ENCODE measurements around the gene LMCD1. TPM values are rescaled to one million over a fixed set of nuclear protein-coding genes. Genes with fewer than 3 reads are reported as not detected.

Gene LMCD1
- total RNA-seq, 4 donors from 2014 or later = 1.6 to 90.8 (median 12.3) TPM

- no peak overlapping the region for H3K4me3 ChIP-seq
- no peaks in the 10 kb centered on the region for H3K27me3 ChIP-seq
- DNase-seq = no peak
- TF ChIP-seq POLR2A (IDR thresholded peaks at IDR 0.05) (no peak), CTCF (IDR thresholded peaks at IDR 0.05) (no peak)
- no peak overlapping the region for H3K27ac ChIP-seq
- peaks cover 0 to 8% (median 0%) of the 10 kb centered on the region in 3 donors for H3K36me3 ChIP-seq
- peaks cover 0 to 7% (median 0%) of the 10 kb centered on the region in 4 donors for H3K4me1 ChIP-seq
- no peaks in the 10 kb centered on the region for H3K9me3 ChIP-seq
Observed at GRCh38 chr3:8536096-8537056, 34.8 kb downstream of the LMCD1 start.

GRCh38 chr3:8537440-8537839, 35.8 kb downstream of the LMCD1 start:
- H3K4me1 ChIP-seq = no peaks in the 10 kb centered on the region
- TF ChIP-seq POLR2A (IDR thresholded peaks at IDR 0.05) = no peak
- no peak for TF ChIP-seq CTCF (IDR thresholded peaks at IDR 0.05)

GRCh38 chr3:8538223-8538622, 36.6 kb downstream of the LMCD1 start:
- Histone ChIP-seq H3K36me3 (peaks cover 0 to 8% (median 0%) of the 10 kb centered on the region in 3 donors), H3K9me3 (no peaks in the 10 kb centered on the region), H3K27ac (no peak overlapping the region), H3K4me3 (no peak overlapping the region), H3K27me3 (no peaks in the 10 kb centered on the region), H3K4me1 (no peaks in the 10 kb centered on the region)
- TF ChIP-seq POLR2A (IDR thresholded peaks at IDR 0.05) (no peak), CTCF (IDR thresholded peaks at IDR 0.05) (no peak)
- DNase-seq = no peak

More at GRCh38 chr3:8537440-8537839, 35.8 kb downstream of the LMCD1 start:
- H3K36me3 ChIP-seq = peaks cover 0 to 8% (median 0%) of the 10 kb centered on the region in 3 donors
- no peaks in the 10 kb centered on the region for H3K9me3 ChIP-seq
- H3K27ac ChIP-seq = no peak overlapping the region
- no peak for DNase-seq
- no peak overlapping the region for H3K4me3 ChIP-seq
- no peaks in the 10 kb centered on the region for H3K27me3 ChIP-seq

- no peaks in the 10 kb centered on the region for H3K4me1 ChIP-seq
- TF ChIP-seq POLR2A (IDR thresholded peaks at IDR 0.05) (no peak), CTCF (IDR thresholded peaks at IDR 0.05) (no peak)
- DNase-seq = no peak
- no peaks in the 10 kb centered on the region for H3K27me3 ChIP-seq
- no peak overlapping the region for H3K27ac ChIP-seq
- no peak overlapping the region for H3K4me3 ChIP-seq
- no peaks in the 10 kb centered on the region for H3K9me3 ChIP-seq
- H3K36me3 ChIP-seq = peaks cover 0 to 8% (median 0%) of the 10 kb centered on the region in 3 donors
Observed at GRCh38 chr3:8538913-8539312, 37.3 kb downstream of the LMCD1 start.

- no peaks in the 10 kb centered on the region for H3K27me3 ChIP-seq
- H3K36me3 ChIP-seq = peaks cover 0 to 8% (median 0%) of the 10 kb centered on the region in 3 donors
- H3K4me1 ChIP-seq = no peaks in the 10 kb centered on the region
- no peak for TF ChIP-seq POLR2A (IDR thresholded peaks at IDR 0.05)
- TF ChIP-seq CTCF (IDR thresholded peaks at IDR 0.05) = no peak
- no peak for DNase-seq
- no peak overlapping the region for H3K27ac ChIP-seq
- H3K4me3 ChIP-seq = no peak overlapping the region
- H3K9me3 ChIP-seq = no peaks in the 10 kb centered on the region
Observed at GRCh38 chr3:8539419-8539818, 37.8 kb downstream of the LMCD1 start.
